ENCODE results near the gene AGAP1. TPM values are rescaled to one million over a fixed set of nuclear protein-coding genes. Genes with fewer than 3 reads are reported as not detected.
A peak's percentile ranks its signal among the peaks of the same experiment; 100 is the strongest.

Gene AGAP1
- total RNA-seq, 1 donor from 2014 or later: 20.4 TPM

DNA sequence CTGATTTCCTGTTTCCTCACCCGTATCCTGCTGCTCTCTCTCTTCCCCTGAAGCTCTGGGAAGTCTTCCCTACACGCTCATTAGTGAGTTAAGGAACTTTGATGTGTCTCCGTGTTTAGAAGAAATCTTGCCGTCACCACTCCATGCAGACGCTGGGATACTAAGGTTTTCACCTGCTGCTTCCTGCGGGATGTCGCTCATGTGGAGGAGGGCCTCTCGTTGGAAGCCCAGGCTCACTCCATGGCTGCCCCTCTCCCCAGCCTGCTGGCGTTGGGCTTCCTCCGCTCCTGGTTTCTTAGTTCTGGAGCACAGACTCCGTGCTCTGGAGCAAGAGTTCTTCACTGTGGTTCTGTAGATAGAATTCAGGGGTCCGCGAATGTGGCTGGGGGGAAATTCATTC, 348.0 kb downstream of the AGAP1 start:
- no peak for TF ChIP-seq EZH2phosphoT487 (IDR thresholded peaks at IDR 0.05)
- no peak overlapping the region for H2AFZ ChIP-seq (replicated peaks)
- peaks cover 2% of the 10 kb centered on the region for H3K27me3 Mint-ChIP-seq (ENCODE audit: insufficient read depth, low read depth)
- H4K20me1 ChIP-seq (ENCODE audit: low read depth): peaks cover 46% of the 10 kb centered on the region
- no peaks in the 10 kb centered on the region for H3K27me3 ChIP-seq
- H3K4me3 ChIP-seq: no peak overlapping the region
- peaks cover 2% of the 10 kb centered on the region for H3F3A ChIP-seq (ENCODE audit: low read depth)
- H3K36me3 Mint-ChIP-seq: peaks cover 19% of the 10 kb centered on the region
- peaks cover 8% of the 10 kb centered on the region for H3K4me1 ChIP-seq
- no peak for DNase-seq (ENCODE audit: low spot score)
- no peaks in the 10 kb centered on the region for H3K36me3 ChIP-seq
- peaks cover 16% of the 10 kb centered on the region for H3K4me1 Mint-ChIP-seq
- H3K79me2 ChIP-seq (ENCODE audit: low read depth): no peaks in the 10 kb centered on the region
- H3K4me3 Mint-ChIP-seq: no peak overlapping the region
- H3K9me3 ChIP-seq (ENCODE audit: low read depth): no peaks in the 10 kb centered on the region
- H3K9me3 Mint-ChIP-seq: no peaks in the 10 kb centered on the region
- H3K27ac Mint-ChIP-seq: no peak overlapping the region
- no peak overlapping the region for H3K4me2 ChIP-seq
- no peak overlapping the region for H3K27ac ChIP-seq
- no peak overlapping the region for H3K9ac ChIP-seq

DNA sequence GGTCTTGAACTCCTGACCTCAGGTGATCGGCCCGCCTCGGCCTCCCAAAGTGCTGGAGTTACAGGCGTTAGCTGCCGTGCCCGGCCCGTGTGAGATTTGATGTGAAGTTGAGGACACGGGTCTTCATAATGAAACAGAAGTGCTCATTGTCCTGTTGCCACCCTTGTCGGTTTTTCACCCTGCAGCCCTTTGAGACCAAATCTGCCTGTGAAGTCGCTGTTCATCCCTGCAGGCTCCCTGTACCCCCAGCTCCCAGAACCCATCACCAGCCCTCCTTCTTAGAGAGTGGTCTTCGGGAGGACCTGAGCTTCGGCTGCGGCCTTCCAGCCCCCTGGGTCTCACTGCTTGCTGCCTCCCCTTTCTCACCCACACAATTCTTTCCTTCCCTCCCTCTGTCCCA, 349.1 kb downstream of the AGAP1 start:
- Histone ChIP-seq H3K27ac (no peak overlapping the region), H2AFZ (replicated peaks) (no peak overlapping the region), H3K36me3 (no peaks in the 10 kb centered on the region), H3K4me3 (no peak overlapping the region), H3K4me2 (no peak overlapping the region), H4K20me1 (ENCODE audit: low read depth) (peaks cover 38% of the 10 kb centered on the region), H3K4me1 (peaks cover 8% of the 10 kb centered on the region), H3K9ac (no peak overlapping the region), H3K9me3 (ENCODE audit: low read depth) (no peaks in the 10 kb centered on the region), H3K79me2 (ENCODE audit: low read depth) (no peaks in the 10 kb centered on the region), H3F3A (ENCODE audit: low read depth) (peaks cover 2% of the 10 kb centered on the region), H3K27me3 (no peaks in the 10 kb centered on the region)
- TF ChIP-seq EZH2 (IDR thresholded peaks at IDR 0.05): no peak
- TF ChIP-seq, protein P1, sequence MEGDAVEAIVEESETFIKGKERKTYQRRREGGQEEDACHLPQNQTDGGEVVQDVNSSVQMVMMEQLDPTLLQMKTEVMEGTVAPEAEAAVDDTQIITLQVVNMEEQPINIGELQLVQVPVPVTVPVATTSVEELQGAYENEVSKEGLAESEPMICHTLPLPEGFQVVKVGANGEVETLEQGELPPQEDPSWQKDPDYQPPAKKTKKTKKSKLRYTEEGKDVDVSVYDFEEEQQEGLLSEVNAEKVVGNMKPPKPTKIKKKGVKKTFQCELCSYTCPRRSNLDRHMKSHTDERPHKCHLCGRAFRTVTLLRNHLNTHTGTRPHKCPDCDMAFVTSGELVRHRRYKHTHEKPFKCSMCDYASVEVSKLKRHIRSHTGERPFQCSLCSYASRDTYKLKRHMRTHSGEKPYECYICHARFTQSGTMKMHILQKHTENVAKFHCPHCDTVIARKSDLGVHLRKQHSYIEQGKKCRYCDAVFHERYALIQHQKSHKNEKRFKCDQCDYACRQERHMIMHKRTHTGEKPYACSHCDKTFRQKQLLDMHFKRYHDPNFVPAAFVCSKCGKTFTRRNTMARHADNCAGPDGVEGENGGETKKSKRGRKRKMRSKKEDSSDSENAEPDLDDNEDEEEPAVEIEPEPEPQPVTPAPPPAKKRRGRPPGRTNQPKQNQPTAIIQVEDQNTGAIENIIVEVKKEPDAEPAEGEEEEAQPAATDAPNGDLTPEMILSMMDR (IDR thresholded peaks at IDR 0.05): no peak
- TF ChIP-seq EZH2phosphoT487 (IDR thresholded peaks at IDR 0.05): no peak
- Mint-ChIP-seq H3K27ac (no peak overlapping the region), H3K36me3 (peaks cover 19% of the 10 kb centered on the region), H3K9me3 (no peaks in the 10 kb centered on the region), H3K4me3 (no peak overlapping the region), H3K27me3 (ENCODE audit: insufficient read depth, low read depth) (peaks cover 2% of the 10 kb centered on the region), H3K4me1 (peaks cover 16% of the 10 kb centered on the region)
- DNase-seq (ENCODE audit: low spot score): no peak

DNA sequence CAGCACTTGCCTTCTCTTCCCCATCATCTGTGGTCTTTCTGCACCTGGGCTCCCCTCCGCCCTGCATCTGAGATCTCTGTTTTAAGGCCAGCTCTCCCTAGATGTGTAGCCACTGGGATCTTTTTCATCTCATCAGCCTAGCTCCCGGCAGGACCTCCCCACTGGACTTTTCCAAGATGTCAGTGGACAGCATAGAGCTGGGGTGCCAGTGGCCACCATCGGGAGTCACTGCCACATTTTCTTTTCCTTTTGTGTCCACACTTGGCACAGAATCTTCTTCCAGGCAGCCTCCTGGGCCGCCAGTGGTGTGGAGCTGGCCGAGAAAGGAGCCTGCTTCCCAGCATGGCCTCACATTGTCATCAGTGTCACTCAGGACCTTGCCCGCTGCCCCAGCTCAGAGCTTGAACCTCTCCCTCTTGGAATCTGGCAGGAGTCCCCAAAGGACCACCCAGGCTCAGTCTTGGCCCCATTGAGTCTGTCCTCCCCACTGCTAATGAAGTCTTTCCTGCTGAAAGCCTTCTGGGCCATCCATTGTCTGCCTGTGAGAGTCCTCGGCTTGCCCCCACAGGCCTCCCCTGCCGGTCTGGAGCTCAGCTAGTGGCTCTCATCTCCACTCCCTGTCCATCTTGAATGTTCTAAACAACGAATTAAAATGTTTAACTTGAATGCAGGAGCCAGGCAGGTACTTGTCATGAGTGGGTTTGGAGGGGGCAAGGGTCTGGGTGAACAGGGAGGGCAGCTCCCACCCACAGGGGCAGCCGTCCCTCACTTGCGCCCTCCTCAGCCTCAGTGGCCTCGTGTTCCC, 349.9 kb downstream of the AGAP1 start:
- H3K36me3 ChIP-seq: no peaks in the 10 kb centered on the region
- Mint-ChIP-seq H3K9me3 (no peaks in the 10 kb centered on the region), H3K27me3 (ENCODE audit: insufficient read depth, low read depth) (peaks cover 3% of the 10 kb centered on the region), H3K36me3 (peaks cover 20% of the 10 kb centered on the region), H3K27ac (no peak overlapping the region), H3K4me1 (peaks cover 16% of the 10 kb centered on the region), H3K4me3 (no peak overlapping the region)
- H2AFZ ChIP-seq (replicated peaks): no peak overlapping the region
- H3K4me2 ChIP-seq: peak overlapping the region; percentile 11
- peaks cover 2% of the 10 kb centered on the region for H3F3A ChIP-seq (ENCODE audit: low read depth)
- TF ChIP-seq, protein P1 (IDR thresholded peaks at IDR 0.05): no peak
- no peak for TF ChIP-seq EZH2phosphoT487 (IDR thresholded peaks at IDR 0.05)
- TF ChIP-seq EZH2 (IDR thresholded peaks at IDR 0.05): no peak
- no peak overlapping the region for H3K27ac ChIP-seq
- no peaks in the 10 kb centered on the region for H3K79me2 ChIP-seq (ENCODE audit: low read depth)
- peaks cover 37% of the 10 kb centered on the region for H4K20me1 ChIP-seq (ENCODE audit: low read depth)
- H3K9ac ChIP-seq: no peak overlapping the region
- no peaks in the 10 kb centered on the region for H3K9me3 ChIP-seq (ENCODE audit: low read depth)
- H3K27me3 ChIP-seq: no peaks in the 10 kb centered on the region
- DNase-seq (ENCODE audit: low spot score): peak; percentile 49
- H3K4me3 ChIP-seq: no peak overlapping the region
- H3K4me1 ChIP-seq: peaks cover 8% of the 10 kb centered on the region

DNA sequence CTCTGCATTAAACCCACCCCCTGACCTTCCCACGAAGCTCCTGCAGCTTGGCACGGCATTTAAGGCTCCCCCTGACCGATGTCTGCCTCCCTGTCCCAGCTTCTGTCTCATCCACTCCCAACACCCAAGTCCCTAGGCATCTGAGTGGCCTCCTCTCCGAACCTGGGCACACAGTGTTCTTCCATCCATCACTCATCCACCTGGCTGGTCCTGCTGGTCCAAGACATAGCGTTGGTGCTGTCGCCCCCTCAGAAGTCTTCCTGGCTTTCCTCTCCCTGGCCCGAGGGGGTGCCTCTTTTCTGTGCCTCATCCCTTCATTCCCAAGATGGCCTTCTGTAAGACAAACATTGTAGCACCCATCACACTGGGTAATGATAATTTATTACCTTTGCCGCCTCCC, 350.7 kb downstream of the AGAP1 start:
- H3K27me3 Mint-ChIP-seq (ENCODE audit: insufficient read depth, low read depth): peaks cover 2% of the 10 kb centered on the region

More for the DNA sequence above, 350.7 kb downstream of the AGAP1 start:
- no peak overlapping the region for H3K4me3 Mint-ChIP-seq
- H2AFZ ChIP-seq (replicated peaks): no peak overlapping the region
- H3K4me1 Mint-ChIP-seq: peaks cover 16% of the 10 kb centered on the region
- DNase-seq (ENCODE audit: low spot score): no peak
- H4K20me1 ChIP-seq (ENCODE audit: low read depth): peaks cover 41% of the 10 kb centered on the region
- H3K36me3 ChIP-seq: no peaks in the 10 kb centered on the region
- peaks cover 8% of the 10 kb centered on the region for H3K4me1 ChIP-seq
- H3K27ac ChIP-seq: no peak overlapping the region
- no peak for TF ChIP-seq EZH2 (IDR thresholded peaks at IDR 0.05)
- TF ChIP-seq EZH2phosphoT487 (IDR thresholded peaks at IDR 0.05): no peak
- TF ChIP-seq, protein P1 (IDR thresholded peaks at IDR 0.05): no peak
- H3K27me3 ChIP-seq: no peaks in the 10 kb centered on the region
- H3K9me3 ChIP-seq (ENCODE audit: low read depth): no peaks in the 10 kb centered on the region
- H3K4me2 ChIP-seq: no peak overlapping the region
- H3F3A ChIP-seq (ENCODE audit: low read depth): peaks cover 2% of the 10 kb centered on the region
- H3K27ac Mint-ChIP-seq: no peak overlapping the region
- no peak overlapping the region for H3K9ac ChIP-seq
- peaks cover 17% of the 10 kb centered on the region for H3K36me3 Mint-ChIP-seq
- no peaks in the 10 kb centered on the region for H3K9me3 Mint-ChIP-seq
- no peak overlapping the region for H3K4me3 ChIP-seq
- no peaks in the 10 kb centered on the region for H3K79me2 ChIP-seq (ENCODE audit: low read depth)

Data from neural progenitor cell (in vitro differentiated cells).